Measurements from ENCODE around the gene POLR3GL. TPM values are rescaled to one million over a fixed set of nuclear protein-coding genes. Genes with fewer than 3 reads are reported as not detected.

POLR3GL gene
- total RNA-seq, 6 donors from 2014 or later = 18.7 to 25.7 (median 22.5) TPM

- no peaks in the 10 kb centered on the region for H3K36me3 ChIP-seq
- DNase-seq (no peak), ATAC-seq (ENCODE audit: low FRiP score in 2 of 2) (no peak)
- H3K9me3 ChIP-seq = no peaks in the 10 kb centered on the region
- peak; percentile 58 to 64 for TF ChIP-seq POLR2AphosphoS5 (IDR thresholded peaks at IDR 0.05)
- peak in 1 of 4 donors; percentile 48 for TF ChIP-seq EP300 (IDR thresholded peaks at IDR 0.05)
- TF ChIP-seq POLR2A (IDR thresholded peaks at IDR 0.05) = no peak
- no peak for TF ChIP-seq CTCF (IDR thresholded peaks at IDR 0.05)
- WGBS, 2 donors = 68 to 70% methylated on average over 6 of the region's 6 CpGs
- H3K27me3 ChIP-seq = no peaks in the 10 kb centered on the region
- no peak overlapping the region for H3K4me3 ChIP-seq
- H3K4me1 ChIP-seq = peaks cover 83 to 94% (median 88%) of the 10 kb centered on the region in 4 donors
- peak overlapping the region; percentile 94 to 98 (median 98) for H3K27ac ChIP-seq
These were observed 17.7 kb downstream of the POLR3GL start for GRCh38 chr1:145982010-145982723.

GRCh38 chr1:145983206-145983675 is 18.8 kb downstream of the POLR3GL start:
- Histone ChIP-seq H3K27me3 (no peaks in the 10 kb centered on the region), H3K4me3 (no peak overlapping the region), H3K36me3 (no peaks in the 10 kb centered on the region), H3K9me3 (no peaks in the 10 kb centered on the region), H3K27ac (peak overlapping the region; percentile 94 to 98 (median 98)), H3K4me1 (peaks cover 76 to 87% (median 80%) of the 10 kb centered on the region in 4 donors)
- no peak for ATAC-seq (ENCODE audit: low FRiP score in 2 of 2)
- TF ChIP-seq CTCF (IDR thresholded peaks at IDR 0.05) (no peak), POLR2A (IDR thresholded peaks at IDR 0.05) (no peak), EP300 (IDR thresholded peaks at IDR 0.05) (no peak), POLR2AphosphoS5 (IDR thresholded peaks at IDR 0.05) (peak in 1 of 2 donors; percentile 46)
- WGBS, 2 donors = 64 to 92% methylated on average over 1 of the region's 1 CpG
- no peak for DNase-seq

DNA sequence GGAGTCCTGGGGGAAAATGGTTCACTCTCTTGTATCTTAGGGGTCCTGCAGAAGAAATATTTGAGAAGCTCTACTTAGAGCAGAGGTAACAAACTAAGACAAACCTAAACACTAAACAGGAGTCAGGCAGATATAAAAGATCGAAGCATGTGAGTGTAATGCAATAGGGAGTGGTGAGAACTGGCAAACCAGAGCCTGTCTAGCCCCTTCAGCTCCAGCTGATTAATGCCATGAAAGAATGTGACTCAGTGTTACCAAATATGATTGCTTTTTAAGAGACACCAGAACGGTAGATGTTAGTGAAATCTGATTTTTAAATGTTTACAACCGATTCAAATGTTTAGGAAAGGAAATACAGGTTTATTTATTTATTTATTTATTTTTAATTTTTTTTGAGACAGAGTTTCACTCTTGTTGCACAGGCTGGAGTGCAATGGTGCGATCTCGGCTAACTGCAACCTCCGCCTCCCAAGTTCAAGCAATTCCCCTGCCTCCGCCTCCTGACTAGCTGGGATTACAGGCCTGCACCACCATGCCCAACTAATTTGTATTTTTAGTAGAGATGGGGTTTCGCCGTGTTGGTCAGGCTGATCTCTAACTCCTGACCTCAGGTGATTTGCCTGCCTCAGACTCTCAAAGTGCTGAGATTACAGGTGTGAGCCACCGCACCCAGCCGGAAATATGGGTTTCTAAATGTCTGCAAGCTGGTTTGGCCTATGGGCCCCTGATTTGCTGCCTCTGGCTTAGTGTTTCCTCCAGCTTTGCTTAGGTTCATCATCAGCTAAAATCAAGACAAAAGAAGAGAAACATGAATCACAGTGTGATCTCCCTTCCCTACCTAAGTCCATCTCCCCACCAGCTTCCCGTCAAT is 19.7 kb downstream of the POLR3GL start:
- ATAC-seq (ENCODE audit: low FRiP score in 2 of 2) = no peak
- H3K4me3 ChIP-seq = no peak overlapping the region
- WGBS, 2 donors = 88 to 90% methylated on average over 12 of the region's 12 CpGs

DNA sequence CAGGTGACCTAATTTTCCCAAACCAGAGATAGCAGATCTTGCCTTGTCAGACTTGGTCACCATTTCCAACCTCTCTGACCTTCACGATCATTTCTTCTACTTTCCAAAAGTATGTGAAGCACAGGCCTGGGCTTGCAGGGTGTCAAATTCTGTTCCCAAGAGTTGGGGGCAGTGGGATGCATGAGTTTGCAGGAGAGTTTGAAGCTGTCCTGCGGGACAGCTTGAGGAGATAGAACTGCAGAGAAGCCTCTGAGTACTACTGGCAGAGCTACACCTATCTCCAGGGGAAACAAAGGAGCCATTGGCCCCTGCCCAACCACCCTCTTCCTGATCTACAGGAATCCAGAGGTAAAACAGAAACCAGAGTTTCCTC is 20.6 kb downstream of the POLR3GL start:
- H3K36me3 ChIP-seq = no peaks in the 10 kb centered on the region
- 61 to 71% methylated on average over 2 of the region's 2 CpGs for WGBS, 2 donors
- TF ChIP-seq CTCF (IDR thresholded peaks at IDR 0.05) (no peak), EP300 (IDR thresholded peaks at IDR 0.05) (no peak), POLR2A (IDR thresholded peaks at IDR 0.05) (no peak), POLR2AphosphoS5 (IDR thresholded peaks at IDR 0.05) (no peak)
- H3K27me3 ChIP-seq = no peaks in the 10 kb centered on the region
- peak overlapping the region in 2 of 4 donors; percentile 32 for H3K4me3 ChIP-seq
- DNase-seq (no peak), ATAC-seq (ENCODE audit: low FRiP score in 2 of 2) (peak in 1 of 2 donors; percentile 13)
- peak overlapping the region; percentile 79 to 98 (median 96) for H3K27ac ChIP-seq
- peaks cover 66 to 87% (median 72%) of the 10 kb centered on the region in 4 donors for H3K4me1 ChIP-seq
- H3K9me3 ChIP-seq = no peaks in the 10 kb centered on the region

More for the DNA sequence above, 19.7 kb downstream of the POLR3GL start:
- peak overlapping the region in 3 of 4 donors; percentile 94 to 98 (median 98) for H3K27ac ChIP-seq
- no peaks in the 10 kb centered on the region for H3K27me3 ChIP-seq
- H3K9me3 ChIP-seq = no peaks in the 10 kb centered on the region
- DNase-seq = no peak
- H3K4me1 ChIP-seq = peaks cover 72 to 86% (median 77%) of the 10 kb centered on the region in 4 donors
- no peak for TF ChIP-seq CTCF (IDR thresholded peaks at IDR 0.05)
- no peaks in the 10 kb centered on the region for H3K36me3 ChIP-seq

Measured in upper lobe of left lung (tissue), 6 donors.